ENCODE data around the gene ZNF436.

Gene ZNF436

GRCh38 chr1:23397908-23398307, 28.3 kb upstream of the ZNF436 start:
- no peak for TF ChIP-seq ZNF274 (IDR thresholded peaks at IDR 0.05; ENCODE audit: low read depth, low read length)

GRCh38 chr1:23396380-23396779, 26.7 kb upstream of the ZNF436 start:
- TF ChIP-seq ZNF274 (IDR thresholded peaks at IDR 0.05; ENCODE audit: low read depth, low read length): no peak
- H3K4me3 ChIP-seq (ENCODE audit: low read length): no peak overlapping the region

More at GRCh38 chr1:23397908-23398307, 28.3 kb upstream of the ZNF436 start:
- H3K4me3 ChIP-seq (ENCODE audit: low read length): no peak overlapping the region

GRCh38 chr1:23395849-23396248, 26.2 kb upstream of the ZNF436 start:
- no peak overlapping the region for H3K4me3 ChIP-seq (ENCODE audit: low read length)
- no peak for TF ChIP-seq ZNF274 (IDR thresholded peaks at IDR 0.05; ENCODE audit: low read depth, low read length)

- TF ChIP-seq ZNF274 (IDR thresholded peaks at IDR 0.05; ENCODE audit: low read depth, low read length): no peak
- H3K4me3 ChIP-seq (ENCODE audit: low read length): no peak overlapping the region
These were observed 25.6 kb upstream of the ZNF436 start for GRCh38 chr1:23395154-23395724.

DNA sequence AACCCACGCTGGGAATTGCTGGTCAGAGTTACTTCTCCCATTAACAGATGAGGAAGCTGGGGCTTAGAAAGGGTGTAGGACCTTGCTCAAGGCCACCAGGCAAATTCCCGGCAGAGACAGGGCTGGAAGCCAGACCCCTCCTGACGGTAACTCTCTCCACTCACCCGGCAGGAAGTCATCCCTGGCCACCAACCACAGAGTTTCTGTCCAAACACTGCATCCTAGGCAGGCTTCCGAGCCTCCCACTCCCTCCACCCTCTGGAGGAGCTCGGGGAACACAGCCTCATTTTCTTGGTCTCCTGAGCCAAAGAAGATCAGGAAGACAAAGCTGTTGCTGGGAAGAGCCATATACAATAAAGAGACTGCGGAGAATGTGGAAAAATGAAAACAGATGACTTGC, 25.0 kb upstream of the ZNF436 start:
- no peak for TF ChIP-seq ZNF274 (IDR thresholded peaks at IDR 0.05; ENCODE audit: low read depth, low read length)
- no peak overlapping the region for H3K4me3 ChIP-seq (ENCODE audit: low read length)

GRCh38 chr1:23394181-23394580, 24.5 kb upstream of the ZNF436 start:
- no peak for TF ChIP-seq ZNF274 (IDR thresholded peaks at IDR 0.05; ENCODE audit: low read depth, low read length)
- H3K4me3 ChIP-seq (ENCODE audit: low read length): no peak overlapping the region

DNA sequence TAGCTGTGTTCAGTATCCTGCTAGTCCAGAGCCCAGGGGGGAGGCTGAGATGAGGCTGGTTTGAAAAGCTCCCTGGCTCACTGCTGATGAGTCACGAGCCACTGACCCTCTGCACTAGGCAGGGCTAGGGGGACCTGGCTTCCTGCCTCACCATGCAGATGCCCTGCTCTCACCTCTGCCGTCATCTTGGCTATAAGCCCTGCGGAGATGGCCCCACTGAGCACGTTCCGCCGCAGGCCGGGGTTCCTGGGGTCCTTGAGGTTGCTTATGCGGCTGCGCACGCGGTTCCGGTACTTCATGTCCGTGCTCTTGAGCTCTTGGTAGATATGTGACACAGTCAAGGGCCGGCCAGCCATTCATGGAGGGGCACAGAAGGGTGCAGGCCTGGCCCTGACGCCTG, 24.1 kb upstream of the ZNF436 start:
- TF ChIP-seq ZNF274 (IDR thresholded peaks at IDR 0.05; ENCODE audit: low read depth, low read length): no peak
- H3K4me3 ChIP-seq (ENCODE audit: low read length): no peak overlapping the region

DNA sequence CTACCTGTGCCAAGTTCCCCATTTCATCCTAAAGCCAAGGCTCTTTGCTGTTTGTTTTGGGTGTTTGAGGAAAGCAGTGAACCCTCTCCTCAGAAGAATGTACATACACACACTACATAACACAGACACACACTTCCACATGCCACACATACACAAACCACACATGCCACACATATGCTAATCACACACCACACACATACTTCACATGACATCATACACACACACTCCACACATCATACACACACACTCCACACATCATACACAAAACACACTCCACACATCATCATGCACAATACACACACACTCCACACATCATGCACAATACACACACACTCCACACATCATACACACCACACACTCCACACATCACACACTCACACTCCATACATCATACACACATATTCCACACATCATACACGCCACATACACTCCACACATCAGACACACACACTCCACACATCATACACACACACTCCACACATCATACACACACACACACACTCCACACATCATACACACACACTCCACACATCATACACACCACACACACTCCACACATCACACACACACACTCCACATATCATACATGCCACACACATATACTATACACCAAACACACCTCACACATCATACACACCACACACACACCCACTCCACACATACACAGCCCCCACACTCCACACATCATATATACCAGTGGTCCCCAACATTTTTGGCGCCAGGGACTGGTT, 22.7 kb upstream of the ZNF436 start:
- H3K4me3 ChIP-seq (ENCODE audit: low read length): no peak overlapping the region
- TF ChIP-seq ZNF274 (IDR thresholded peaks at IDR 0.05; ENCODE audit: low read depth, low read length): no peak

- no peak overlapping the region for H3K4me3 ChIP-seq (ENCODE audit: low read length)
- no peak for TF ChIP-seq ZNF274 (IDR thresholded peaks at IDR 0.05; ENCODE audit: low read depth, low read length)
These were observed 20.2 kb upstream of the ZNF436 start for GRCh38 chr1:23389837-23390321.

DNA sequence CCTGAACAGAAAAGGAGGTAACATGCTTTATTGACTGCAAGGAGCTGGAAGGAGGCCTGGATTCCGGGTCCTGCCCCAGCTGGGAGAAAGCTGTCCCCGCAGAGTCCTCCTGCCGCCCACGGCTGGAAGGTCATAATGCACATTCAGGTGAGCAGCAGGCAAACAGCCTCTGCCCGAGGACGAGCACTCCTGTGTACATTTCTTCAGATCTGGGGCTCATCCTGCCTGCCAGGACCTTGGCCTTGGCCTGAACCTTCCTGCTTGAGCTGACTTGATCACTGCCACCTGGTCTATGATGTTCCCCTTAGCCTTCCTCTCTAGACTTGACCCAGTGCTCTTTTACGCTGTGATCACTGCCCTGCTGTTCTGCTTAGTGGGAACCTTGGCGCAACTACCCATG, 17.9 kb upstream of the ZNF436 start:
- no peak for TF ChIP-seq ZNF274 (IDR thresholded peaks at IDR 0.05; ENCODE audit: low read depth, low read length)

GRCh38 chr1:23385119-23385621, 15.5 kb upstream of the ZNF436 start:
- no peak for TF ChIP-seq ZNF274 (IDR thresholded peaks at IDR 0.05; ENCODE audit: low read depth, low read length)
- no peak overlapping the region for H3K4me3 ChIP-seq (ENCODE audit: low read length)

More for the DNA sequence above, 17.9 kb upstream of the ZNF436 start:
- no peak overlapping the region for H3K4me3 ChIP-seq (ENCODE audit: low read length)

- H3K4me3 ChIP-seq (ENCODE audit: low read length): no peak overlapping the region
- TF ChIP-seq ZNF274 (IDR thresholded peaks at IDR 0.05; ENCODE audit: low read depth, low read length): no peak
These were observed 14.8 kb upstream of the ZNF436 start for GRCh38 chr1:23384312-23385058.

DNA sequence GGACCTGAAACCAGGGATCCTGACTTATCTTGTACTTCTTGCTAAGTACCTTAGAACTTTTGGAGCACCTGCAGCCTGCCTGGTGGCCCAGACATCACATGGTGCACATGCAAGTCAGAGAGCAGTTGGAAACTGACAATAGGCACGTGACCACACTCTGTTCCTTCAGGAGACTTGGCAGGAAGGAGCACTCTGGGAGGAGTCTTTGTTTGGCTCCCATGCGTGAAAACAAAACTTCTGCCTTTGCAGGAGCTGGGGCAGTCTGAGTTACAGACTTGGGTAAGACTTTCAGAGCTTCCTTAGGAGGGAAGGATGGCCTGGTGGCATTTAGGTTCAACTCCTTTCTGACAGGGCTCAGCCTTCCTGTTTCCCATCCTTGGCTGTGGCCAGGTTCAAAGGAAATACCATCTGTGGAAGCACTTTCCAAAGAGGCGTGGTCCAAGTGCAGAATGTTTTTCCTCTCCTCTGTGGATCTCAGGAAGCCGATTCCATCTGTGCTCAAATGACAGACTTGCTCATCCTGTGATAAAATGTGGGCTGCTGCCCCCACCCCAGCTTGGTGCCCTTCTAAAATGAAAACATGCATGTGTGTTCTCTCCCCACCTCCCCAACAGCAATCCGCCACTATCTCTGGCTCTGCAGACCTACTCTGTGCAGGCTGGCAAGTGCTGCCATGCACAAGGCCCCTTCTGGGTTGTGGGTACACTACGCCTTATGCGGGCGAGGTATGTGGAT, 14.1 kb upstream of the ZNF436 start:
- no peak overlapping the region for H3K4me3 ChIP-seq (ENCODE audit: low read length)
- no peak for TF ChIP-seq ZNF274 (IDR thresholded peaks at IDR 0.05; ENCODE audit: low read depth, low read length)

Measured in GM08714 (cell line).